ENCODE data around the gene DUSP8.

Gene DUSP8

DNA sequence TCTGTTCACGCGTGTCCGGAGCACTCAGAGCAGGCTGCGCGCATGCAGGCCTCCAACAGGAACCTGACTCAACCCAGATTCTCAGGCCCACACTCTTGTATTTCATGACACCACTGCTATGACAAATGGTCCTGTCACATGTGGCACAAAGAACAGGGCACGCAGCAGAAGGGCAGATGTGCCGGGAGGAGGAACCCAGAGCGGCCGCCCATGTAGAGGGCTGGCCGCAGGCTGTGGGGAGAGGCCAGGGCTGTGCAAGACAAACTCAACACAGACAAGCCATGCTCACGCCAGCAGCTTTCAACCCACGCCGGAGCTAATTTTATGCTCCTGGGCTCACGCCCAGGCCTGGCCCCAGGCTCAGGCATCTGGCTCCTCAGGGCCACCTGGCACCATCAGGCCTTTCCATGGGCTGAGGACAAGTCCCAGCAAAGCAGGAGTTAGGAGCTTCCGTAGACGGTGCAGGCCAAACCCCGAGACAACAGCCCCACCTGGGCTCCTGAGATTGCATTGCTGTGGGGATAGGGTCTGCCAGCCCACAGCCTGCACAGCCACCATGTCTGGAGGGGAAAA lies 40.0 kb downstream of the DUSP8 start:
- DNase-seq (ENCODE audit: low read depth): no peak

GRCh38 chr11:1531449-1532013 lies 40.5 kb downstream of the DUSP8 start:
- DNase-seq (ENCODE audit: low read depth): no peak

GRCh38 chr11:1530686-1531448 lies 41.2 kb downstream of the DUSP8 start:
- DNase-seq (ENCODE audit: low read depth): no peak

DNA sequence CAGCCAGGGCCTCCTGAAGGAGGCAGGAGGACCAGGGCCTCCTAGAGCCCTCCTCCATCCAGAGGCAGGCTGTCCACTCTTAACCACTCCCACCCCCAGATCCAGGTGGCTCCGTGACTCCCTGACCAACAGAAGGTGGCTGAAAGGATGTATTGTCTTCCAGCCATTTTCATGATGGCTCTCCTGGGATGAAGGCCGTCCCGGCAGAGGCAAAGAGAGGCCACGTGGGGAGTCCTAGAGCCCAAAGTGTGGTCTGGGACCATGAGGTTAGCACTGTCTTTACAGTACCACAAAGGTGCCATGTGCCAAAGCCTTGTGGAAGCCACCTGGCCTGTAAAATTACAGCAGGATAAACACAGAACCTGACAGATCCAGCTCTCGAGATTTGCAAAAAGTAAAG lies 42.3 kb downstream of the DUSP8 start:
- DNase-seq (ENCODE audit: low read depth): no peak

DNA sequence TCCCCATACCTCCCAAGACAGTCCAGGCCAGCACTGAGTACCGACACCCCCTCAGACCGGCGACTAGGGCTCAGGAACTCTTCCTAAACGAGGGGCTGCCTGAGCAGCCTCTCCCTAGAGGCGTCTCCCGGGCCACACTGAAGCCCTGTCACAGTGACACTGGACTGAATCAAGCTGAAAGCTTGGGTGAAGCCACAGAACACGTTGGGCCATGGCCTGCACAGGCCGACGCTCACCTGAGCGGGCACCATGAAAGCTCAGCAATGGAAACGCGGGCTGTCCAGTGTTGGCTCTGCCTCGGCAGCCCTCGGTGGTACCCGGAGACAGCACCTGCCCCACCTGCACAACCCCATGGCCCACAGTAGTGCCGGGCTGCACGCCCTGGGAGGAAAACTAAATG lies 42.8 kb downstream of the DUSP8 start:
- no peak for DNase-seq (ENCODE audit: low read depth)

GRCh38 chr11:1528710-1529109 lies 43.4 kb downstream of the DUSP8 start:
- DNase-seq (ENCODE audit: low read depth): no peak

DNA sequence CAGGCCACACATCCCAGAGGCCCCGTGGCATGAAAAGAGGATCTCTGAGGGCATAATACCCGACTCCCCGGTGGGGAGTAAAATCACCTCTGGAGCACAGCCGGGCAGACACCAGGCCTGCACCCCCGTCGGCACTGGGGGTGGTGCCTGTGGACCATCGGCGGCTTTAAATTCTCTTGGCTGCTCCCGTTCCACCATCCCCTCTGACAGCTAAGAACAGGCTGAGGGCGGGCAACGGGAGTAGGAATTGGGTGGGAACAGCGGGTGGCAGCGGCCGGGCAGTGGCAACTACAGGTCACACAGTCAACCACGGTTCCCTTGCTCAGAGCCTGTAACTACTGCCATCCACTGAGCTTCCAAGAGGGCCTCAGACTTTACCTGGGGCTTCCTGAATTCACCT lies 45.3 kb downstream of the DUSP8 start:
- DNase-seq (ENCODE audit: low read depth): no peak

GRCh38 chr11:1523779-1524178 lies 48.3 kb downstream of the DUSP8 start:
- no peak for DNase-seq (ENCODE audit: low read depth)

DNA sequence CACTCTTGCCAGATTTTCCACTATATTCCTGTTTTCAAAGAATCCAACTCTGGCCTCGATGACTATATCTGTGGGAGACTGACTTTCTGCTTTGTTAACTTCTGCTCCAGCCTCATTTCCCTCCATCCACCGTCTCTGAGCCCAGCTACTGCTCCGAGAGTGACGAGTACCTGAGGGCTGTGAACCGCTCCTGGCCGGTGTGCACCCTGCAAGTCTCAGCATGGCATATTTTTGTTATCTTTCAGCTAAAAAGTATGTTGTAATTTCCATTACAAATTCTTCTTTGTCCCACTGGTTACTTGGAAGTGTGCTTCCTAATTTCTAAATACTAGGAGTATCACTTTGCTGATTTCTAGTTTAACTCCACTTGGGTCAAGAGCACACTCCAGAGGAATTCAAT lies 49.0 kb downstream of the DUSP8 start:
- DNase-seq (ENCODE audit: low read depth): no peak

DNA sequence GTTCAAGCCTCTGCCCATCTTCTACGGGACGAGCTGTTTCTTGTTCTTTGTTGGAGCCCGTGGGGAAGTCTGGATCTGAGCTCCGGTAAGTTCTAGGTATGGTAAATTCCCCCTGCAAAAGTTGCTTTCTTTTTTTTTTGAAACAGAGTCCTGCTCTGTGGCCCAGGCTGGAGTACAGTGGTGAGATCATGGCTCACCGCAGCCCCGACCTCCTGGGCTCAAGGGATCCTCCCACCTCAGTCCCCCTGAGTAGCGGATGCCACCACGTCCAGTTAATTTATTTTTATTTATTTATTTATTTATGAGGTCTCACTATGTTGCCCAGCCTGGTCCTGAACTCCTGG lies 50.0 kb downstream of the DUSP8 start:
- DNase-seq (ENCODE audit: low read depth): no peak

- DNase-seq (ENCODE audit: low read depth): no peak
These were observed 50.5 kb downstream of the DUSP8 start for GRCh38 chr11:1521382-1522080.

GRCh38 chr11:1520663-1521267 lies 51.3 kb downstream of the DUSP8 start:
- no peak for DNase-seq (ENCODE audit: low read depth)

- DNase-seq (ENCODE audit: low read depth): no peak
These were observed 51.8 kb downstream of the DUSP8 start for GRCh38 chr11:1520209-1520662.

DNA sequence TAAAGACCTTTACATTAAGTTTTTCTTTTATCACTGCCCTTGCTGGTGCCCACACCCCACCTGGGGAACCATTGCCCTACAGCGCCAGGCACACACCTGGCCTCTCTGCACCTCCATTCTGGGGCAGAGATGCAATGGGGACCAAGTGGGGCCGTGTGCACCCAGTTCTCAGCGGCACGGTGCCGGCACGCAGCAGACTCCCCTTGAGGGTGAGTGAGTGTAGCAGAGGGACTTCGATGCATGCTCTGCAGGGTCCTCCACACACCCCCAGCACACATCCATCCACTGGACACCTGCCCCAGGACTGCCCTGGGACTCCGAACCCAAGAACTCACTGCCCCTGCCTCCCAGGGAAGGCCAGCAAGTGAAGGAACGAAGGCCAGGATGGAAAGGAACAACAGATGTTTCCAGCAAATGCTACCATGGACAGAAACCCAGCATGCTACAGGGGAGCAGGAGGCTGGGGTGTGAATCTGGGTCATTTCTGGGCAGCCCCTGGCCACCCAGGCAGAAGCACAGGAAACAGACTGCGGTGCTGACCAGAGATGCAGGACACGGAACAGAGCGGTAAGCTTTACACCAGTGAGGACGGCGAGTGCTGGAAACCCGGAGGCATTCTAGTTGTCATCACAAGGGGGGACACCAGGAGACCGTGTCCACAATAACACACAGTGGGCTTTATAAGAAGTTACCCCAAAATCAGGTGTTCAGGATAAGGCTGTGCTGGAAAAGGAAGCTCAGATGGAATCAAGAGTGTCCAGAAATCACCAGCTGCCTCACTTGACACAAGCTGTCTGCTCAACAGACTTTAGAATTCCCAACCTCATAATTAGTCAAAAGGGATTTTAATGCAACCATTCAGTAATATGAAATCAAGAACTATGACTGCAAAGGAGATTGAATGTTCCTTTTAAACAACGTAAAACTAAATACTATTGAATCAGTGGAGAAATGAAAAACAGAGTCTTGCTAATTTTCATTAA lies 52.8 kb downstream of the DUSP8 start:
- DNase-seq (ENCODE audit: low read depth): no peak

GRCh38 chr11:1518301-1518700 lies 53.8 kb downstream of the DUSP8 start:
- DNase-seq (ENCODE audit: low read depth): no peak

- no peak for DNase-seq (ENCODE audit: low read depth)
These were observed 54.7 kb downstream of the DUSP8 start for GRCh38 chr11:1517117-1518005.

DNA sequence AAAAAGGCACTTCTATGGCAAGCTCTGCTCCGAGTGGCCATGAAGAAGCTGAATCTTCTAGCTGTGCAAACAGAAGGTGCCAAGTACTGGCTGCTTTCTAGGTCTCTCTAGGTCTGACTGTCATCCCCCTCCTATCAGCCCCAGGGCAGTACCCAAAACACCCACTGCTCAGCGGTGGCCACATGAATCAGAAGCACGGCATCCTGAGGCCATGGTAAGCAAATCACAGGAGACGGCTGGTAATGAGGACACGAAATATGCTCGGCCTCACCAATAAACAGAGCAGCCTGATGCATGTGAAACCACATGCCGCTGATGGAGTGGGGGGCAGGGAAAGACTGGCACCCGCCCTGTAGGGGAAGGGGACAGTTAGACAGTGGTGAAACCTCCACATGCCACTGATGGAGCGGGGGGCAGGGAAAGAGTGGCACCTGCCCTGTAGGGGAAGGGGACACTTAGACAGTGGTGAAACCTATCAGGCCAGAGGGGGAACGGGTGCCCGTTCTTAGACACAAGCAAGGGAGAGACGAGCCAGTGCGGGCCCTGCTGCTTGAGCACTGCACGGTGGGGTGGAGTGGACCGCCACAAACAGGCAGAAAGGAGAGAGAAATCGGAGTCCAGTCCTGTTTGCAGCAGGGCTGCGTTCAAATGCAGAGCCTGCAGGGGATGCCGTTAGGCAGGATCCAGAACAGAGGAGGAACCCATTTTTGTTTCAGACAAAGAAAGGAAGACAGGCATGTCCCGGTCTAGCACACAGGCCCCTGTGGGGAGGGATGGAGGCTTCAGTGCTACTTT lies 55.6 kb downstream of the DUSP8 start:
- DNase-seq (ENCODE audit: low read depth): no peak

- DNase-seq (ENCODE audit: low read depth): no peak
These were observed 56.7 kb downstream of the DUSP8 start for GRCh38 chr11:1515082-1516060.

All from CMK (cell line).